ENCODE data around the gene NAP1L4. TPM values are rescaled to one million over a fixed set of nuclear protein-coding genes. Genes with fewer than 3 reads are reported as not detected.

The NAP1L4 gene
- total RNA-seq, 1 experiment from 2014 or later = 140 TPM

DNA sequence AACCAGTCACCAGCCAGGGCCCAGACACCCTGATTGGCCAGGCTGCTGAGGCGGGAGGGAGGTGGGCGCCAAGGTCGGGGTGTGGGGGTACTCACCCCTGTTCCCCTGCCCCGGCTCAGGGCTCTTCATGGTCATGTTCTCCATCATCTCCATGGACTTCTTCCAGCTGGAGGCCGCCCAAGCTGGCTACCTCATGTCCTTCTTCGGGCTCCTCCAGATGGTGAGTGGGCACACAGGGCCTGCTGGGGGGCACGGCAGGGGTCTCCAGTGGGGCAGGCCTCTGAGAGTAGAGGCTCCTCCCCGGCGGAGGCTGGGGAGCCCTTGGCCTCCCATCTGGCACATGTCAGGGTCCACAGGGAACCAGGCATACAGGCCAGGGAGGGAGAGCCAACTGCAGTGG, 72.9 kb downstream of the NAP1L4 start:
- CTCF ChIA-PET = no interaction called here
- peaks cover 3% of the 10 kb centered on the region for H3K4me1 Mint-ChIP-seq (ENCODE audit: low read depth, unreplicated experiment)
- H3K27ac Mint-ChIP-seq (ENCODE audit: unreplicated experiment) = no peak overlapping the region
- TF ChIP-seq, protein P1, sequence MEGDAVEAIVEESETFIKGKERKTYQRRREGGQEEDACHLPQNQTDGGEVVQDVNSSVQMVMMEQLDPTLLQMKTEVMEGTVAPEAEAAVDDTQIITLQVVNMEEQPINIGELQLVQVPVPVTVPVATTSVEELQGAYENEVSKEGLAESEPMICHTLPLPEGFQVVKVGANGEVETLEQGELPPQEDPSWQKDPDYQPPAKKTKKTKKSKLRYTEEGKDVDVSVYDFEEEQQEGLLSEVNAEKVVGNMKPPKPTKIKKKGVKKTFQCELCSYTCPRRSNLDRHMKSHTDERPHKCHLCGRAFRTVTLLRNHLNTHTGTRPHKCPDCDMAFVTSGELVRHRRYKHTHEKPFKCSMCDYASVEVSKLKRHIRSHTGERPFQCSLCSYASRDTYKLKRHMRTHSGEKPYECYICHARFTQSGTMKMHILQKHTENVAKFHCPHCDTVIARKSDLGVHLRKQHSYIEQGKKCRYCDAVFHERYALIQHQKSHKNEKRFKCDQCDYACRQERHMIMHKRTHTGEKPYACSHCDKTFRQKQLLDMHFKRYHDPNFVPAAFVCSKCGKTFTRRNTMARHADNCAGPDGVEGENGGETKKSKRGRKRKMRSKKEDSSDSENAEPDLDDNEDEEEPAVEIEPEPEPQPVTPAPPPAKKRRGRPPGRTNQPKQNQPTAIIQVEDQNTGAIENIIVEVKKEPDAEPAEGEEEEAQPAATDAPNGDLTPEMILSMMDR (IDR thresholded peaks at IDR 0.05; ENCODE audit: unreplicated experiment) = no peak
- no peaks in the 10 kb centered on the region for H3K9me3 Mint-ChIP-seq (ENCODE audit: low read depth, unreplicated experiment)
- intact Hi-C loops (cut with micrococcal nuclease; ENCODE audit: unreplicated experiment) = no loop called here
- no peak for DNase-seq
- H3K27me3 Mint-ChIP-seq (ENCODE audit: unreplicated experiment) = no peaks in the 10 kb centered on the region
- H3K36me3 Mint-ChIP-seq (ENCODE audit: insufficient read depth, unreplicated experiment) = peaks cover 20% of the 10 kb centered on the region
- BruUV-seq (replicated peaks) = no TSS peak
- H3K4me3 Mint-ChIP-seq (ENCODE audit: low read depth, unreplicated experiment) = no peak overlapping the region

DNA sequence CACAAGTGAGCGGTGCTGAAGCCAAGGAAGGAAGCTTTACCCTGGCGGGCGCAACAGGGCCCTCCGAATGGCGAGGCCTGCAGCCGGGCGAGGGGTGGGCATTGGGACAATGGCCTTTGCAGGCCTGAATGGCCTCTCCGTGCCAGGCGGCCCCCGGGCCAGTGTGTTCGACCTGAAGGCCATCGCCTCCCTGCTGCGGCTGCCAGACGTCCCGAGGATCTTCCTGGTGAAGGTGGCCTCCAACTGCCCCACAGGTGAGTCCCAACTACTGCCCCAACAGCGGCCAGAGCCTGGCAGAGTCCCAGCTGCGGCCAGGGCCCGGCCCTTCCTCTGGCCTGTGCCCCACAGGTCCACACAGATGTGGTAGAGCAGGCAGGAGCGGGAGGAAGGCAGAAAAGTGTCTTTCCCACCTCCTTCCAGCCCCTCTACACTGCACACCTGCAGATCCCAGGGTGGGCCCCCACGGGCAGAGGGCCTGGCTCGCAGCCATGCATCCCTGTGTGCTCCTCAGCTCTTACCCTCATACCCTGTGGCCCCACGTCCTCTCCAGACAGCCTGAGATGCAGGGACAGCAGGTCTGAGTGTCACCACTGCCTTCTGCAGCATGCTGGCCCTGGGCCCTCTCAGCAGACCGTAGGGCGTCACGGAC, 74.2 kb downstream of the NAP1L4 start:
- no TSS peak for BruUV-seq (replicated peaks)
- H3K4me1 Mint-ChIP-seq (ENCODE audit: low read depth, unreplicated experiment) = peaks cover 13% of the 10 kb centered on the region
- H3K4me3 Mint-ChIP-seq (ENCODE audit: low read depth, unreplicated experiment) = no peak overlapping the region
- no peak overlapping the region for H3K27ac Mint-ChIP-seq (ENCODE audit: unreplicated experiment)
- DNase-seq = no peak
- intact Hi-C loops (cut with micrococcal nuclease; ENCODE audit: unreplicated experiment) = no loop called here
- H3K36me3 Mint-ChIP-seq (ENCODE audit: insufficient read depth, unreplicated experiment) = peaks cover 16% of the 10 kb centered on the region
- CTCF ChIA-PET = interaction anchor here (0.5 kb wide), 1 partner anchor 12 kb away, joined by 3 read pairs; no protein-coding TSS in a partner anchor
- H3K9me3 Mint-ChIP-seq (ENCODE audit: low read depth, unreplicated experiment) = no peaks in the 10 kb centered on the region
- no peaks in the 10 kb centered on the region for H3K27me3 Mint-ChIP-seq (ENCODE audit: unreplicated experiment)
- TF ChIP-seq, protein P1 (IDR thresholded peaks at IDR 0.05; ENCODE audit: unreplicated experiment) = no peak

DNA sequence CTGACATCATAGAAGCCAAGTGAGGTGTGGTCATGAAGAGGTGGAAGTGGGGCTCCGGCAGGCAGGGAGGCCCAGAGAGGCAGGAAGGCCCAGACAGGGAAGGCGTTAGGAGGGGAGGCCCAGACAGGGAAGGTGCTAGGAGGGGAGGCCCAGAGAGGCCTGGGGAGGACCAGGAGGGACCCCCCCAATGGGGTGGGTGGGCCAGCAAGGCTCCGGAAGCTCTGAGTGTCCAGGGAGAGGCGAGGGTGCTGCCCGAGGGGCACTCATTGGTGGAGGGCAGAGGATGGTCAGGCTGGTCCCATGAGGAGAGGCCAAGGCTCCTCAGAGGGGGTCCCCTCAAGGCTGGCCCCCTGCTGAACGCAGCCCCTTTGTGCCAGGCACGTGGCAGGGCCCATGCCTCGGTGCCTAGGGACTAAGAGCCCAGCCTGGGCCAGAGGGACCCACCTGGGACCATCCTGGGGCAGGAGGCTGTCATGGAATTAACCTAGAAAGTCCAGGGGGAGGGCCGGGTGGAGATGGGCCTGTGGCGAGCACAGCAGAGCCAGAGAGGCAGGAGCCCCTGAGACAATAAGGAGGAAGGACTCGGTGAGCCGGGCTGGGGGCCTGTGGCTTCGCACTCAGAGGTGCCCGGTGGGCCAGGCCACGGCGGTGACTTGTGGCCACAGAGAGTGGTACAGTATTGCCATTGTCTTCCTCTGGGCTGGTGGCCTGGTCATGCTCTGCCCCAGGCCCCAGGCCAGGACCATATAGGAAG, 75.1 kb downstream of the NAP1L4 start:
- Mint-ChIP-seq H3K4me1 (ENCODE audit: low read depth, unreplicated experiment) (peaks cover 22% of the 10 kb centered on the region), H3K27ac (ENCODE audit: unreplicated experiment) (no peak overlapping the region), H3K4me3 (ENCODE audit: low read depth, unreplicated experiment) (no peak overlapping the region), H3K36me3 (ENCODE audit: insufficient read depth, unreplicated experiment) (peaks cover 23% of the 10 kb centered on the region), H3K27me3 (ENCODE audit: unreplicated experiment) (no peaks in the 10 kb centered on the region), H3K9me3 (ENCODE audit: low read depth, unreplicated experiment) (no peaks in the 10 kb centered on the region)
- TF ChIP-seq, protein P1 (IDR thresholded peaks at IDR 0.05; ENCODE audit: unreplicated experiment) = no peak
- CTCF ChIA-PET = no interaction called here
- BruUV-seq (replicated peaks) = no TSS peak
- intact Hi-C loops (cut with micrococcal nuclease; ENCODE audit: unreplicated experiment) = no loop called here
- DNase-seq = no peak

DNA sequence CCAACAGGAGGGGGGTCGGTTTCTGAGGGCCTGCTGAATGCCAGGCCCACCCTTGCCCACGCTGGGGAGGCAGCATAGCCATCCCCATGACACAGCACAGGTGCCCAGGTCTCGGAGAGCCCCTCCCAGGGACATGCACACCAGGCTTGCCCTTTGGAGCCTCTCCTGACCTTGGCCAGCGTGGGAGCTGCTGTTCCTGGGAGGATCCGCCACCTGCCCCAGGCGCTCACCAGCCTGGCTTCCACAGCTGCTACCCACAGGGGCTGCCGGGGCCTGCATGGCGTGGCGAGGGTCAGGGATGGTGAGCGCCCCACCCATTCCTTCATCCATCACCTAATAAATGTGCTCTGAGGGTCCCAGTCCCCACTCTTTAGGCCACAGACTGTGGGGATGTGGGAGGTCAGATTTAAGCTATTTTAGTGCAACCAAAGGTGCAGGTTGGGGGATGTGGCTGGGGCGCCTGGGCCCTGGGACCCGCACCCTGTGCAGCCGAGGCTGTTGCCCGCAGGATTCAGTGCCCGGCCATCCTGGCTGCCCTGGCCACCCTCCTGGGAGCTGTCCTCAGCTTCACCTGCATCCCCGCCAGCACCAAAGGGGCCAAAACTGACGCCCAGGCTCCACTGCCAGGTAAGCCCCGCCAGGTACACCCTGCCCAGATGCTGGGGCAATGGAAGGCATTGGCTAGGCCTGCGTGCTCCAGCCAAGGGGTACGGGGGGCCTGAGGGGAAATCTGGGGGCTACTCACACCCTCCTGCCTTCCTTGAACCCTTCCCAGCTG, 75.8 kb downstream of the NAP1L4 start:
- H3K27ac Mint-ChIP-seq (ENCODE audit: unreplicated experiment) = no peak overlapping the region
- H3K4me1 Mint-ChIP-seq (ENCODE audit: low read depth, unreplicated experiment) = peaks cover 29% of the 10 kb centered on the region
- no peak overlapping the region for H3K4me3 Mint-ChIP-seq (ENCODE audit: low read depth, unreplicated experiment)
- no peaks in the 10 kb centered on the region for H3K27me3 Mint-ChIP-seq (ENCODE audit: unreplicated experiment)
- CTCF ChIA-PET = interaction anchor here (1.6 kb wide), 1 partner anchor 10 kb away, joined by 3 read pairs; no protein-coding TSS in a partner anchor
- H3K9me3 Mint-ChIP-seq (ENCODE audit: low read depth, unreplicated experiment) = no peaks in the 10 kb centered on the region
- peaks cover 31% of the 10 kb centered on the region for H3K36me3 Mint-ChIP-seq (ENCODE audit: insufficient read depth, unreplicated experiment)
- BruUV-seq (replicated peaks) = no TSS peak
- intact Hi-C loops (cut with micrococcal nuclease; ENCODE audit: unreplicated experiment) = no loop called here
- TF ChIP-seq, protein P1 (IDR thresholded peaks at IDR 0.05; ENCODE audit: unreplicated experiment) = no peak
- DNase-seq = no peak

Measured in Calu3 (cell line).